Measurements from ENCODE around the gene XG.
"Not testable (repeated sequence)": the region's sequence is repeated elsewhere in the genome, so short reads cannot be mapped to it uniquely, and the experiment has no call there.

Gene XG

GRCh38 chrX:2756548-2756947 is 4.7 kb downstream of the XG start:
- no peak for TF ChIP-seq ZNF274 (IDR thresholded peaks at IDR 0.05; ENCODE audit: low read depth, low read length)
- no peak overlapping the region for H3K4me3 ChIP-seq (ENCODE audit: low read length)

- no peak for TF ChIP-seq ZNF274 (IDR thresholded peaks at IDR 0.05; ENCODE audit: low read depth, low read length)
- H3K4me3 ChIP-seq (ENCODE audit: low read length) = no peak overlapping the region
Observed at GRCh38 chrX:2761246-2761645, 9.4 kb downstream of the XG start.

- H3K4me3 ChIP-seq (ENCODE audit: low read length) = not testable (repeated sequence)
Observed at GRCh38 chrX:2762671-2763070, 10.8 kb downstream of the XG start.

- not testable (repeated sequence) for H3K4me3 ChIP-seq (ENCODE audit: low read length)
Observed at GRCh38 chrX:2764766-2765548, 13.1 kb downstream of the XG start.

GRCh38 chrX:2765549-2765830 is 13.7 kb downstream of the XG start:
- TF ChIP-seq ZNF274 (IDR thresholded peaks at IDR 0.05; ENCODE audit: low read depth, low read length) = no peak
- H3K4me3 ChIP-seq (ENCODE audit: low read length) = no peak overlapping the region

- no peak overlapping the region for H3K4me3 ChIP-seq (ENCODE audit: low read length)
- no peak for TF ChIP-seq ZNF274 (IDR thresholded peaks at IDR 0.05; ENCODE audit: low read depth, low read length)
Observed at GRCh38 chrX:2766906-2767305, 15.1 kb downstream of the XG start.

- no peak overlapping the region for H3K4me3 ChIP-seq (ENCODE audit: low read length)
- TF ChIP-seq ZNF274 (IDR thresholded peaks at IDR 0.05; ENCODE audit: low read depth, low read length) = no peak
Observed at GRCh38 chrX:2767631-2768455, 16.0 kb downstream of the XG start.

- no peak overlapping the region for H3K4me3 ChIP-seq (ENCODE audit: low read length)
- TF ChIP-seq ZNF274 (IDR thresholded peaks at IDR 0.05; ENCODE audit: low read depth, low read length) = no peak
Observed at GRCh38 chrX:2769615-2770014, 17.8 kb downstream of the XG start.

GRCh38 chrX:2773166-2774055 is 21.6 kb downstream of the XG start:
- not testable (repeated sequence) for H3K4me3 ChIP-seq (ENCODE audit: low read length)

- TF ChIP-seq ZNF274 (IDR thresholded peaks at IDR 0.05; ENCODE audit: low read depth, low read length) = no peak
- no peak overlapping the region for H3K4me3 ChIP-seq (ENCODE audit: low read length)
Observed at GRCh38 chrX:2774057-2774456, 22.2 kb downstream of the XG start.

GRCh38 chrX:2774776-2775175 is 22.9 kb downstream of the XG start:
- TF ChIP-seq ZNF274 (IDR thresholded peaks at IDR 0.05; ENCODE audit: low read depth, low read length) = no peak
- H3K4me3 ChIP-seq (ENCODE audit: low read length) = no peak overlapping the region

- H3K4me3 ChIP-seq (ENCODE audit: low read length) = peak overlapping the region; percentile 33; the same call in 1 of the 2 replicates
Observed at GRCh38 chrX:2780472-2781225, 28.8 kb downstream of the XG start.

- no peak for TF ChIP-seq ZNF274 (IDR thresholded peaks at IDR 0.05; ENCODE audit: low read depth, low read length)
- peak overlapping the region; percentile 33; the same call in 1 of the 2 replicates for H3K4me3 ChIP-seq (ENCODE audit: low read length)
Observed at GRCh38 chrX:2781226-2781571, 29.4 kb downstream of the XG start.

GRCh38 chrX:2781698-2782097 is 29.9 kb downstream of the XG start:
- H3K4me3 ChIP-seq (ENCODE audit: low read length) = peak overlapping the region; percentile 33; the same call in 1 of the 2 replicates
- no peak for TF ChIP-seq ZNF274 (IDR thresholded peaks at IDR 0.05; ENCODE audit: low read depth, low read length)
